SH-SY5Y (cell line): ENCODE results near the gene CALD1.

Source experiments
- GATA2 ChIP-seq: IDR thresholded peaks from 2 replicates; pipeline ENCODE4 v1.6.1; 2011; ENCODE audit warnings: mild to moderate bottlenecking, low read depth, low read length
- GATA3 ChIP-seq: IDR thresholded peaks from 2 replicates; pipeline ENCODE4 v1.6.1; 2011; ENCODE audit warnings: low read depth, mild to moderate bottlenecking, low read length, moderate library complexity

GRCh38 chr7:134742688-134743350 lies 36.6 kb upstream of the CALD1 start:
- no peak for TF ChIP-seq GATA2
- TF ChIP-seq GATA3 = no peak
